ENCODE data around the gene PDIA6. TPM values are rescaled to one million over a fixed set of nuclear protein-coding genes. Genes with fewer than 3 reads are reported as not detected.

Gene PDIA6
- 109 and 119 TPM in 2 replicates for total RNA-seq

- Mint-ChIP-seq H3K4me3 (peak within 1 kb of the TSS; percentile 91), H3K4me1 (peaks cover 41% of the 10 kb centered on the region), H3K36me3 (ENCODE audit: low read depth) (peaks cover 25% of the 10 kb centered on the region), H3K27me3 (no peaks in the 10 kb centered on the region), H3K27ac (peak within 1 kb of the TSS; percentile 95), H3K9me3 (no peaks in the 10 kb centered on the region)
- intact Hi-C loops (cut with micrococcal nuclease), result loop anchor here (1.0 to 10.0 kb wide), 13 partner anchors 20 to 970 kb away; partner anchors contain the start of genes E2F6, GRHL1, HPCAL1 and KLF11
- ATAC-seq (ENCODE audit: low read depth) (peak; percentile 86), DNase-seq (peak; percentile 97)
- ChIA-PET CTCF (interaction anchor here (0.7 to 1.5 kb wide), 3 partner anchors 20 to 321 kb away, joined by 3 to 9 read pairs (median 3); a partner anchor contains a TSS), POLR2A (interaction anchor here (0.7 to 2.8 kb wide), 9 partner anchors 20 to 532 kb away, joined by 3 to 26 read pairs (median 4); partner anchors contain the start of genes NOL10, ODC1, ROCK2 and SLC66A3)
- no peak for TF ChIP-seq CTCF (IDR thresholded peaks at IDR 0.05)
These were observed at the start of gene PDIA6 for GRCh38 chr2:10812362-10813162. TSS of gene PDIA6 (minus strand) at chr2:10812785. CDS start at chr2:10812696, 89 bp downstream.

DNA sequence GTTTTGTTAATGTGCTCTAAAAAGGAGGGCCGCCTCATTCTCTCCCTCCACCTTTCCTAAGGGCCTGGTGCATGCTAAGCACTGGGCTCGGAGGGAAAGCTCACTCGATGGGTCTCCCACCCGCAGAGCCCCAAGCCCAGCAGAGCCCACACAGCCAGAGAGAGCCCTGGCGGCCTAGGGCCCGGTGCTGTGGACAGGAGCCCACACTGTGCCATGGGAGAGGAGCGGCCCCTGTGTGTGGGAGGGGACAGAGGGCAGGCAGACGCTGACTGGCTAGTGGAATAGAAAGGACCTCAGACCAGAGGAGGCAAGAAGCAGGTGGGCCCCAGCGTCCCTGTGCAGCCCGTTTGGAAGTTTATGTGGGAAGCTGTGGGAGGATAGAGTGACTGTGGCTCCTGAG lies 49.7 kb upstream of the PDIA6 start:
- no peak for DNase-seq

DNA sequence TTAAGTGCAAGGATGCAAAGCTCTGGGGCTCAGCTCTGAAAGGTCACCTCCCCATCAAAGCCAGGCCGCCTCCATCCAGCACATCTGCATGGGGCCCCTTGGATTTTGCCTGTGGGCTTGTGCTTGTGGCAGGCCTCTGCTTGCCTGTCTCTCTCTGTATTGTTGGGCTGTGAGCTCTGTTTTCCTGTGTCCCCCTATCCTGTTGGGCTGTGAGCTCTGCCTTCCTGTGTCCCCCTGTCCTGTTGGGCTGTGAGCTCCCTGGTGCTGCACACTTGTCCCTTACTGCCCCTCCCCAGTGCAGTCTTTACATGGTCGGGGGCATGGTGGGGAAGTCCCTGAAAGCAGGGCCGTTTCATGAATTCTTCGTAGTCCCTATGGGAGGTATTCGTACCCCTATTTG lies 49.2 kb upstream of the PDIA6 start:
- ChIA-PET POLR2A (no interaction called here), CTCF (no interaction called here)
- Mint-ChIP-seq H3K4me3 (no peak overlapping the region), H3K27me3 (peaks cover 33% of the 10 kb centered on the region), H3K36me3 (ENCODE audit: low read depth) (no peaks in the 10 kb centered on the region), H3K27ac (no peak overlapping the region), H3K9me3 (no peaks in the 10 kb centered on the region), H3K4me1 (peaks cover 21% of the 10 kb centered on the region)
- no peak for TF ChIP-seq CTCF (IDR thresholded peaks at IDR 0.05)
- no peak for DNase-seq
- intact Hi-C loops (cut with micrococcal nuclease), result no loop called here
- no peak for ATAC-seq (ENCODE audit: low read depth)

More for the DNA sequence above, 49.7 kb upstream of the PDIA6 start:
- POLR2A ChIA-PET, result no interaction called here
- no peaks in the 10 kb centered on the region for H3K36me3 Mint-ChIP-seq (ENCODE audit: low read depth)
- H3K4me3 Mint-ChIP-seq, result no peak overlapping the region
- H3K27me3 Mint-ChIP-seq, result peaks cover 33% of the 10 kb centered on the region
- CTCF ChIA-PET, result no interaction called here
- H3K27ac Mint-ChIP-seq, result no peak overlapping the region
- no peaks in the 10 kb centered on the region for H3K9me3 Mint-ChIP-seq
- intact Hi-C loops (cut with micrococcal nuclease), result no loop called here
- ATAC-seq (ENCODE audit: low read depth), result no peak
- peaks cover 21% of the 10 kb centered on the region for H3K4me1 Mint-ChIP-seq
- no peak for TF ChIP-seq CTCF (IDR thresholded peaks at IDR 0.05)

- Mint-ChIP-seq H3K9me3 (no peaks in the 10 kb centered on the region), H3K4me1 (peaks cover 21% of the 10 kb centered on the region), H3K27ac (no peak overlapping the region), H3K4me3 (no peak overlapping the region), H3K36me3 (ENCODE audit: low read depth) (no peaks in the 10 kb centered on the region), H3K27me3 (peaks cover 32% of the 10 kb centered on the region)
- POLR2A ChIA-PET, result no interaction called here
- DNase-seq (no peak), ATAC-seq (ENCODE audit: low read depth) (no peak)
- TF ChIP-seq CTCF (IDR thresholded peaks at IDR 0.05), result no peak
- intact Hi-C loops (cut with micrococcal nuclease), result no loop called here
- CTCF ChIA-PET, result no interaction called here
These were observed 48.3 kb upstream of the PDIA6 start for GRCh38 chr2:10860814-10861325.

DNA sequence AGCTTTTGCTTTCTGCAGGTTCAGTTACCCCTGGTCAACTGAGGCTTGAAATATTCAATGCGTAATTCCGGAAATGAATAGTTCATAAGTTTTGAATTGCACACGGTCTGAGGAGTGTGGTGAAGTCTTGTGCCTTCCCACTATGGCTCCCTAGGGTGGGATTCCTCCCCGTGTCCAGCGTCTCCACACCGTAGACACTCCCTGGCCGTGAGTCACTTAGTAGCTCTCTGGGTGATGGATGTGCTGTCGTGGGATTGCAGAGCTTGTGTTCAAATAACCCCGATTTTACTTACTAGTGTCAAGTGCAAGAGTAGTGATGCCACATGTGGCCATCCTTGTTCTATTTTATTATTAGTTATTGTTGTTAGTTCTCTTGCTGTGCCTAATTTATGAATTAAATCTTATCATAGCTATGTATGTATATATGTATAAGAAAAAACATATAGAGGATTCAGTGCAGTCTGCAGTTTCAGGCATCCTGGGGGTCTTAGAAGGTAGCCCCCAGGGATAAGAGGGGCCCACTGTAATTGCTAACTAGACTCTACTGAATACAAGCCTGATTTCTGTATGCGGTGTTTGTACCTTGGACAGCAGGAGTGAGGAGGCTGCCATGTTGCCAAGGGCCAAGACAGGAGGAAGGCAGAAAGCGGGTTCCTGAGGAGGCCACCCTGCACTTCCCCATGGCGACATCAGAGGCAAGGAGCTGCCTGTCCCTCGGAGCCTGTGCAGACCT lies 47.7 kb upstream of the PDIA6 start:
- no peak for TF ChIP-seq CTCF (IDR thresholded peaks at IDR 0.05)
- ChIA-PET CTCF (no interaction called here), POLR2A (no interaction called here)
- intact Hi-C loops (cut with micrococcal nuclease), result no loop called here
- no peak for ATAC-seq (ENCODE audit: low read depth)
- no peak for DNase-seq
- Mint-ChIP-seq H3K36me3 (ENCODE audit: low read depth) (no peaks in the 10 kb centered on the region), H3K27ac (no peak overlapping the region), H3K4me3 (no peak overlapping the region), H3K27me3 (peaks cover 32% of the 10 kb centered on the region), H3K9me3 (no peaks in the 10 kb centered on the region), H3K4me1 (peaks cover 20% of the 10 kb centered on the region)

Data from activated B cell treated with CpG ODN at 0.5 μM for 24 hours (primary cell).